Epithelial cell of proximal tubule (primary cell): ENCODE measurements around the gene ABI3. TPM values are rescaled to one million over a fixed set of nuclear protein-coding genes. Genes with fewer than 3 reads are reported as not detected.

Source experiments
- DNase-seq: peaks from one replicate; pipeline ENCODE4 v3.0.0-alpha.2; 2011; ENCODE audit warnings: low read depth
- H3K4me3 ChIP-seq: 2 replicates; pipeline ENCODE4 v1.5.1; 2011; ENCODE audit warnings: low read depth, mild to moderate bottlenecking, low read length
- CTCF ChIP-seq: conservative IDR thresholded peaks from 2 replicates; pipeline ENCODE4 v1.5.1; 2012; ENCODE audit warnings: low read depth, mild to moderate bottlenecking, low read length
- total RNA-seq: library from RNA; depleted of rRNA; stranded (reverse); fragments of >200 nt; gene quantifications from 2 replicates; pipeline ENCODE4 v1.2.3, GENCODE V29; 2015

The ABI3 gene
- total RNA-seq, 1 donor from 2014 or later = 0.86 TPM

DNA sequence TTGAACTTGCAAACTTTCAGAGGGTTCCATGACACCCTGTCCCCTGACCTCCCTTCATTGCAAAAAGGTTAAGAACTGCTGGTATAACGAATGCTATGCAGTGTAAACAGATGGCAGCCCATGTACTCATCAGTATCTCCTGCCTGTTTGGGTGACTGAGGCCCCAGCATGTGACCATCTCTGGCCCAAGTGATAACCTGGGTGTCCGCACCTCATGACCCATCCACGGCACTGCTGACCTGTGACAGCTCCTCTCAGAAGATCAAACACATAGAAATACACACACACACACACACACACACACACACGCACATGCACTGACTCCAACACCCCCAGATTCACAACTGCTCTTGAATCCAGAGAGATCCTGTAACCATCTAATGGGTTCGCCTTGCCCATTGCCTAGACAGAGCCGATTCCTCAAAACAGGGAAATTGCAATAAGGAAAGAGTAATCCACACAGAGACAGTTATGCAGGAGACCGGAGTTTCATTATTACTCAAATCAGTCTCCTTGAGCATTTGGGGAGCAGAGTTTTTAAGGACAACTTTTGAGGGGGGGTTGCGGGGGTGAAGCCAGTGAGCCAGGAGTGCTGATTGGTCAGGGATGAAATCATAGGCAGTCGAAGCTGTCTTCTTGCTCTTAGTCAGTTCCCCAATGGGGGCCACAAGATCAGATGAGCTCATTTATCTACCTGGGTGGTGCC lies 31.3 kb downstream of the ABI3 start:
- H3K4me3 ChIP-seq = no peak overlapping the region
- no peak for DNase-seq

GRCh38 chr17:49242813-49243212 lies 32.3 kb downstream of the ABI3 start:
- H3K4me3 ChIP-seq = no peak overlapping the region
- no peak for TF ChIP-seq CTCF
- DNase-seq = no peak

More for the DNA sequence above, 31.3 kb downstream of the ABI3 start:
- TF ChIP-seq CTCF = no peak

- no peak for TF ChIP-seq CTCF
- no peak for DNase-seq
- no peak overlapping the region for H3K4me3 ChIP-seq
Observed at GRCh38 chr17:49244839-49245238, 34.3 kb downstream of the ABI3 start.

- DNase-seq = no peak
- H3K4me3 ChIP-seq = no peak overlapping the region
- TF ChIP-seq CTCF = no peak
Observed at GRCh38 chr17:49247944-49248343, 37.4 kb downstream of the ABI3 start.

GRCh38 chr17:49249292-49249794 lies 38.8 kb downstream of the ABI3 start:
- no peak overlapping the region for H3K4me3 ChIP-seq
- DNase-seq = no peak
- no peak for TF ChIP-seq CTCF

DNA sequence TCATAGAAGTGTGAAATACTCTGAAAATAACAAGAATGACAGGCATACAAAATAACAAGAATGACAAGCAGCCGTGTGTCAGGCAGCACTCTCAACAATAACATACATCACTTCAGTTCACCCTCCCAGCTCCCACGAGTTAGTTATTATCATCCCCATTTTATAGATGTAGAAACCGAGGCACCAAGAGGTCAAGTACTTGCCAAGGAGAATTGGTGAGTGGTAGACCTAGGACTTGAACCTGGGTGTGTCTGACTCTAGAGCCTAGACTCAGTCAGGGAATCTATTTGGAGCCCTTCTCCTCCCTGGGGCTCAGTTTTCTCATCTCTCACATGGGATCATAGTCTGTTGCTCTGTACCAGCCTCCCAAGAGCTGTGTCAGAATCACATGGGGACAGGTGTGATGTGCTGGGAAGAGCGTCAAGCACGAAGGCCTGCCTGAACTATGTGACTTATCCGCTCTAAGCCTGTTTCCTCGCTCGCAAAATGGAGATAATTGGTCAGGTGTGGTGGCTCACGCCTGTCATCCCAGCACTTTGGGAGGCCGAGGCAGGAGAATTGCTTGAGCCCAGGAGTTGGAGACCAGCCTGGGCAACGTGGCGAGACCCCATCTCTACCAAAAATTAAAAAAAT lies 39.5 kb downstream of the ABI3 start:
- H3K4me3 ChIP-seq = no peak overlapping the region
- no peak for DNase-seq
- TF ChIP-seq CTCF = no peak
